GM19035 (cell line): ENCODE measurements around the gene ITGAV.

Source experiments
- ATAC-seq: cut with Tn5 transposase; IDR thresholded peaks from one replicate; pipeline ENCODE4 v1.9.1; 2021; ENCODE audit not compliant: unreplicated experiment

The ITGAV gene

GRCh38 chr2:186664385-186665043 is 74.7 kb downstream of the ITGAV start:
- no peak for ATAC-seq

- ATAC-seq: no peak
These were observed 79.3 kb downstream of the ITGAV start for GRCh38 chr2:186669146-186669545.

GRCh38 chr2:186670831-186671230 is 81.0 kb downstream of the ITGAV start:
- ATAC-seq: no peak

GRCh38 chr2:186675380-186675779 is 85.5 kb downstream of the ITGAV start:
- ATAC-seq: no peak

GRCh38 chr2:186683341-186683740 is 93.5 kb downstream of the ITGAV start:
- ATAC-seq: no peak

GRCh38 chr2:186687807-186688211 is 98.0 kb downstream of the ITGAV start:
- ATAC-seq: no peak

- ATAC-seq: no peak
These were observed 99.0 kb downstream of the ITGAV start for GRCh38 chr2:186688813-186689212.

- no peak for ATAC-seq
These were observed 100.9 kb downstream of the ITGAV start for GRCh38 chr2:186690786-186691185.

GRCh38 chr2:186691231-186691630 is 101.4 kb downstream of the ITGAV start:
- ATAC-seq: no peak

- no peak for ATAC-seq
These were observed 102.0 kb downstream of the ITGAV start for GRCh38 chr2:186691900-186692299.

GRCh38 chr2:186693446-186693832 is 103.6 kb downstream of the ITGAV start:
- ATAC-seq: no peak

- no peak for ATAC-seq
These were observed 105.4 kb downstream of the ITGAV start for GRCh38 chr2:186695081-186695756.

- ATAC-seq: no peak
These were observed 106.4 kb downstream of the ITGAV start for GRCh38 chr2:186696290-186696689.

GRCh38 chr2:186696804-186697203 is 106.9 kb downstream of the ITGAV start:
- ATAC-seq: no peak

GRCh38 chr2:186697536-186697935 is 107.7 kb downstream of the ITGAV start:
- no peak for ATAC-seq

- ATAC-seq: no peak
These were observed 109.9 kb downstream of the ITGAV start for GRCh38 chr2:186699742-186700141.

- ATAC-seq: no peak
These were observed 112.2 kb downstream of the ITGAV start for GRCh38 chr2:186702006-186702405.

- no peak for ATAC-seq
These were observed 112.6 kb downstream of the ITGAV start for GRCh38 chr2:186702501-186702900.

GRCh38 chr2:186704897-186705296 is 115.0 kb downstream of the ITGAV start:
- ATAC-seq: no peak

- no peak for ATAC-seq
These were observed 119.9 kb downstream of the ITGAV start for GRCh38 chr2:186709529-186710450.

GRCh38 chr2:186713691-186714090 is 123.8 kb downstream of the ITGAV start:
- no peak for ATAC-seq

- no peak for ATAC-seq
These were observed 124.8 kb downstream of the ITGAV start for GRCh38 chr2:186714611-186715010.
